HG03025 (cell line): Measurements from ENCODE around the gene MARCHF7.

Experiments used
- ATAC-seq: cut with Tn5 transposase; IDR thresholded peaks from one replicate; pipeline ENCODE4 v1.9.1; 2021; ENCODE audit warnings: mild to moderate bottlenecking, moderate library complexity; ENCODE audit not compliant: unreplicated experiment, low FRiP score

Gene MARCHF7

DNA sequence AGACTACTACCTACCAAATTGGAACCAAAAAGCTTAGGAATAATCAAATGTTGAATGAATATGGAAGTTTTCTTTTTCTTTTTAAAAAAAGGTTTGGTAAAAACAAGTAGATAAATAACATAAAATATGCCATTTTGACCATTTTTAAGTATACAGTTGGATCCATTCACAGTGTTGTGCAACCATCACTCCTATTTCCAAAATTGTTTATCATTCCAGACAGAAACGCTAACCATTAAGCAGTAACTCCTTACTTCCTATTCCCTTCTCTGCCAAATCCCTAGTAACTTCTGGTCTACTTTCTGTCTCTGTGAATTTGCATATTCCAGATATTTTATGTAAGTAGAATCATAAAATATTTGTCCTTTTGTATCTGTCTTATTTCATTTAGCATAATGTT is 45.9 kb downstream of the MARCHF7 start:
- no peak for ATAC-seq

GRCh38 chr2:159758686-159759085 is 46.4 kb downstream of the MARCHF7 start:
- ATAC-seq: no peak

GRCh38 chr2:159759577-159759976 is 47.3 kb downstream of the MARCHF7 start:
- no peak for ATAC-seq

DNA sequence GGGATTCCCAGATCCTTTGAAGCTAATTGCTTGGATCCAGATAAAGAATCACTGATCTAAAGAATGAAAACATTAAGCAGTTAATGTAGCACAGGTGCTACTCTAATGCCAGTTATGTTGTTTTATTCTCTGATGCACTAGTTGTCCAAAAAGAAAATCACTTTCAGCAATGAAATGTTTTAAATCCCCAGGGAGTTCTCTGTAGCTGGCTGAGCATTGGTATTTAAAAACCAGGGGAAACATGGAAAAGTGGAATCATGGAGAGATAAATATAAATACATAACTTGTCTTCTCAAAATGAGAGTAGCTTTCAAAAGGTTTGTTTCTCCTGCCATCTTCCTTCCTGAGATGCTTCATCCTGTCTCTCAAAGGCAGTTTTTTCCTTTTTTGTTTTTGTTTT is 48.0 kb downstream of the MARCHF7 start:
- ATAC-seq: no peak

GRCh38 chr2:159762075-159762474 is 49.8 kb downstream of the MARCHF7 start:
- ATAC-seq: no peak
